ENCODE data around the gene PSAP. TPM values are rescaled to one million over a fixed set of nuclear protein-coding genes. Genes with fewer than 3 reads are reported as not detected.
"Not testable (repeated sequence)": the region's sequence is repeated elsewhere in the genome, so short reads cannot be mapped to it uniquely, and the experiment has no call there.

PSAP gene
- total RNA-seq, 1 donor from 2014 or later, result 210 TPM

DNA sequence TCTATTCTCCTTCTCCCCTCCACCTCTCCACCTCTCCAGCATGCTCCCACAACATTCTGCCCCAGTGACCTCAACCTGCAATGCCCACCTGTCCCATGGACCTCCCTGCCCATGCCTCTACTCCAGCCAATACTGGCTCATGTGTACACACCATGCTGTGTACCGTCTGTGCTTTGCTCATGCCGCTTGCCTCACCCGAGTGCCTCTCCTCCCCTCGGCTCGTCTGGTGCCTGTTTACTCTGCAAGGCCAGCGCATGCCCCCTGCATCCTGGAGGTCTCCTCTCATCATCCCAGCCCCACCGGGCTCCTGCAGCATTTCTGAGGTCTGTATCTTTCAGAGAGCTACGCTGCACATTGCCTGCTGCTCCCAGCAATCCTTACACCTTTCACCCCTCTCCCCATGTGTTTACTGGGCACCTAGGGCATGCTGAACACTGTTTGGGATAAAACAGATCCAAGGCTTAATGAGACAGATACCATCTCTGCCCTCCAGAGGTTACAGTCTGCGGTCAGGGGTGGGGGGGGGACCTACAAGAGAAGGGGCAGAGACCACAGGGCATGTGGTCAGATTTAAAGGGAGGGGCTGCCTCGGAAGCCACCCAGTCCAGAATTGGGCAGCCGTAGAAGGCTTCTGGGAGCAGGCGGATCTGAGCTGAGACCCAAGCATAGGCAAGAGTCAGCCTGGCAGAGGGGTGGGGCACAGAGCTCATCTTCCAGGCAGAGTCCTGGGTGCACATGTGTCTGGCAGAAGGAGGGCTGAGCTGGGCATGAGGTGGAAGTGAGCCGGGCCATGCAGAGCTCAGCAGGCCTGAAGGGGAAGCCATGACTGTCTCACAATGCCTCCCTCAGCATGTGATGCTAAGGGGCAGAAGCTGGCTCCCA lies 29.6 kb upstream of the PSAP start:
- ChIA-PET POLR2A (interaction anchor here (0.7 to 1.5 kb wide), 3 partner anchors 29 to 508 kb away, joined by 3 to 4 read pairs (median 4); partner anchors contain the start of gene PSAP), CTCF (interaction anchor here (0.7 kb wide), 1 partner anchor 15 kb away, joined by 3 read pairs; no protein-coding TSS in a partner anchor)
- TF ChIP-seq, protein P1, sequence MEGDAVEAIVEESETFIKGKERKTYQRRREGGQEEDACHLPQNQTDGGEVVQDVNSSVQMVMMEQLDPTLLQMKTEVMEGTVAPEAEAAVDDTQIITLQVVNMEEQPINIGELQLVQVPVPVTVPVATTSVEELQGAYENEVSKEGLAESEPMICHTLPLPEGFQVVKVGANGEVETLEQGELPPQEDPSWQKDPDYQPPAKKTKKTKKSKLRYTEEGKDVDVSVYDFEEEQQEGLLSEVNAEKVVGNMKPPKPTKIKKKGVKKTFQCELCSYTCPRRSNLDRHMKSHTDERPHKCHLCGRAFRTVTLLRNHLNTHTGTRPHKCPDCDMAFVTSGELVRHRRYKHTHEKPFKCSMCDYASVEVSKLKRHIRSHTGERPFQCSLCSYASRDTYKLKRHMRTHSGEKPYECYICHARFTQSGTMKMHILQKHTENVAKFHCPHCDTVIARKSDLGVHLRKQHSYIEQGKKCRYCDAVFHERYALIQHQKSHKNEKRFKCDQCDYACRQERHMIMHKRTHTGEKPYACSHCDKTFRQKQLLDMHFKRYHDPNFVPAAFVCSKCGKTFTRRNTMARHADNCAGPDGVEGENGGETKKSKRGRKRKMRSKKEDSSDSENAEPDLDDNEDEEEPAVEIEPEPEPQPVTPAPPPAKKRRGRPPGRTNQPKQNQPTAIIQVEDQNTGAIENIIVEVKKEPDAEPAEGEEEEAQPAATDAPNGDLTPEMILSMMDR (IDR thresholded peaks at IDR 0.05), result no peak
- intact Hi-C loops (cut with micrococcal nuclease), result loop anchor here (1.0 kb wide), 1 partner anchor 7 kb away; no protein-coding TSS in a partner anchor
- H3K27me3 Mint-ChIP-seq, result no peaks in the 10 kb centered on the region
- H3K27ac Mint-ChIP-seq, result peak overlapping the region; percentile 7
- H3K4me1 Mint-ChIP-seq, result peaks cover 48% of the 10 kb centered on the region
- no peak overlapping the region for H3K4me3 Mint-ChIP-seq
- H3K36me3 Mint-ChIP-seq (ENCODE audit: low read depth), result no peaks in the 10 kb centered on the region
- DNase-seq (no peak), ATAC-seq (ENCODE audit: low read depth) (no peak)
- no peaks in the 10 kb centered on the region for H3K9me3 Mint-ChIP-seq

DNA sequence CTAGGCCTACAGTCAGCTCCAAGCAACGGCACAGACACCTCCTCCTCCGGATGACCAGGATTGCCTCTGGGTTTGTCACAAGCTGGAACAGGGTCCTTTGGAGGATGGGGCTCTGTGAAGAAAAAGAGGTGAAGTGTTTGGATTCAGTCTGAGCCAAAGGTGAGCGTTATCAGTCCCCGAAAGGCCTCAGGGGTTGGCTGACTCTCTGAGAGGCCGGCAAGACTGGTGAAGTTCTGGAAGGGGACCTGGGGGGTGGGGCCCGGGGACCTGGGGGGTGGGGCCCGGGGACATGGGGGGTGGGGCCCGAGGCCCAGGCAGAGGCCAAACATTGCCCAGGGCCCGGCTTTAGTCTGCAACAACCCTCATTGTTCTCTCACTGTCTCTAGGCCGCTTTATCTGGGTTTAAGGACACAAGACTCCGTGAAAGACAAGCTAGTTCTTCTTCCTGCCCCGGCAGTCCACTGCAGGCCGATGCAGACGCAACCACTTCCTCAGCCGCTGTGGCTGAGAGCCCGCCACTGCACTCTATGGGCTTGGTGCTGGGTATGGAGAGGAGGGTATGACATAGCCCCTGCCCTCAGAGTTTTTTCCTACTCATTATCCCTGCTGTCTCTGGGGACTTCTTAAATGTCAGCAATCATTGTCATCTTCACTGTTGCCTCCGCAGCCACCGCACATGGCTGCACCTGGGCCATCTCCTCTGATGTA lies 27.4 kb upstream of the PSAP start:
- ChIA-PET POLR2A (interaction anchor here (0.6 to 2.3 kb wide), 9 partner anchors 11 to 454 kb away, joined by 3 to 13 read pairs (median 7); partner anchors contain the start of gene PSAP), CTCF (interaction anchor here (0.9 to 1.9 kb wide), 6 partner anchors 10 to 105 kb away, joined by 3 to 8 read pairs (median 4); partner anchors contain the start of gene VSIR)
- TF ChIP-seq, protein P1 (IDR thresholded peaks at IDR 0.05), result no peak
- Mint-ChIP-seq H3K27ac (peak overlapping the region; percentile 50), H3K4me1 (peaks cover 61% of the 10 kb centered on the region), H3K9me3 (no peaks in the 10 kb centered on the region), H3K4me3 (peak overlapping the region; percentile 57), H3K36me3 (ENCODE audit: low read depth) (no peaks in the 10 kb centered on the region), H3K27me3 (no peaks in the 10 kb centered on the region)
- intact Hi-C loops (cut with micrococcal nuclease), result loop anchor here (1.0 to 2.0 kb wide), 4 partner anchors 10 to 42 kb away; partner anchors contain the start of gene PSAP
- DNase-seq (peak; percentile 48), ATAC-seq (ENCODE audit: low read depth) (peak; percentile 88)

DNA sequence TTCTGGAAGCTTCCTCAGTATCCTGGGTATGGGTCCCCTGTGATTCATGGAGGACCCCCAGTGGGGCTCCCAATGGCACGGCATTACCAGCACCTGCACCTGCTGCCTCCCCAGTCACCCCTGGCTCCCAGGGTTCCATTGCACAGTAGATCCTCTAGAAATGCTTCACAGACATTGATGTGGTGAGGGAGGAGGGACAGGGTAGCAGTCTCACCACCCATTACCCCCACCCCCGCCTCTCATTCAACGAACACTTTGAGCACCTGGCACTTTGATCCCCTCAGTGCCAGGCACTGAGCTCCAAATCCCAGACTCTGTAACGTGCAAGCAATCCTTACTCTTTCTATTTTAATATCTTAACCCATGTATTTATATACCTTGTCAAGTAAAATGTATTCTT lies 26.8 kb upstream of the PSAP start:
- CTCF ChIA-PET, result interaction anchor here (0.8 to 1.9 kb wide), 3 partner anchors 11 to 35 kb away, joined by 3 to 8 read pairs (median 3); no protein-coding TSS in a partner anchor
- no peak for ATAC-seq (ENCODE audit: low read depth)
- H3K27ac Mint-ChIP-seq, result peak overlapping the region; percentile 24
- no peak overlapping the region for H3K4me3 Mint-ChIP-seq
- H3K9me3 Mint-ChIP-seq, result no peaks in the 10 kb centered on the region
- peaks cover 59% of the 10 kb centered on the region for H3K4me1 Mint-ChIP-seq
- POLR2A ChIA-PET, result interaction anchor here (0.6 to 2.3 kb wide), 4 partner anchors 12 to 455 kb away, joined by 3 to 13 read pairs (median 8); partner anchors contain the start of gene PSAP
- H3K36me3 Mint-ChIP-seq (ENCODE audit: low read depth), result no peaks in the 10 kb centered on the region
- no peak for DNase-seq
- H3K27me3 Mint-ChIP-seq, result no peaks in the 10 kb centered on the region
- intact Hi-C loops (cut with micrococcal nuclease), result loop anchor here (1.0 to 2.0 kb wide), 4 partner anchors 10 to 42 kb away; partner anchors contain the start of gene PSAP
- TF ChIP-seq, protein P1 (IDR thresholded peaks at IDR 0.05), result no peak

DNA sequence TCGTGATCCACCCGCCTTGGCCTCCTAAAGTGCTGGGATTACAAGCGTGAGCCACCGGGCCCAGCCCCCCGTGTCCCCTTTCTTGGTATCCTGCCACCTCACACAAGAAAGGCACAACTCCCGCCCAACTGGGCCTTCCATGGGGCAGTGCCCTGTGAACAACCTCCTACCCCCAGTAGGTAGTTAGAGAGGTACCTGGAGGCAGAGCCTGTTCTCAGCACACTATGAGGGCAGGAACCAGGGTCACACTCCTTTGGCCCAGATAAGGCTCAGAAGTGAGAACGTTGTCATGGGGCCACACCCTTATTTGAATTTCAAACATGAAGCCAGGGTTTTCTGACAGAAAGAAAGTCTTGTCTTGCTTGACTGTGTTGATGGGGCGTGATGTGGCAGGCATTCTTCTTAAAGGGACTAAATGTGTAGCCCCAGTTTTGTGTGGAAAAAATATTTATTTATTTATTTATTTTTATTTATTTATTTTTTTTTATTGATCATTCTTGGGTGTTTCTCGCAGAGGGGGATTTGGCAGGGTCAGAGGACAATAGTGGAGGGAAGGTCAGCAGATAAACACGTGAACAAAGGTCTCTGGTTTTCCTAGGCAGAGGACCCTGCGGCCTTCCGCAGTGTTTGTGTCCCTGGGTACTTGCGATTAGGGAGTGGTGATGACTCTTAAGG lies 23.8 kb upstream of the PSAP start:
- H3K27me3 Mint-ChIP-seq; H3K36me3 Mint-ChIP-seq (ENCODE audit: low read depth); CTCF ChIA-PET: not testable (repeated sequence)

More for the DNA sequence above, 23.8 kb upstream of the PSAP start:
- peak overlapping the region; percentile 61 for H3K27ac Mint-ChIP-seq
- ATAC-seq (ENCODE audit: low read depth), result peak; percentile 28
- DNase-seq; intact Hi-C loops (cut with micrococcal nuclease); H3K9me3 Mint-ChIP-seq: not testable (repeated sequence)
- H3K4me3 Mint-ChIP-seq, result peak overlapping the region; percentile 61
- H3K4me1 Mint-ChIP-seq, result peaks cover 53% of the 10 kb centered on the region
- POLR2A ChIA-PET, result interaction anchor here (1.5 kb wide), 2 partner anchors 15 to 23 kb away, joined by 5 read pairs; partner anchors contain the start of gene PSAP

All from activated B cell treated with CpG ODN at 0.5 μM for 24 hours (primary cell).